Left renal cortex interstitium (tissue), 4 donors: ENCODE measurements around the gene TOR4A. TPM values are rescaled to one million over a fixed set of nuclear protein-coding genes. Genes with fewer than 3 reads are reported as not detected.

ENCODE experiments used
- DNase-seq, 4 donors: peaks; one replicate each; pipeline ENCODE4 v3.0.0-alpha.2; 2013; ENCODE audit warnings: low read depth in 4 of 4, low spot score in 2 of 4, missing footprints in 1 of 4
- polyA plus RNA-seq, 4 donors: library from polyadenylated mRNA; unstranded; fragments of 120-200 nt; gene quantifications; one replicate each; pipeline ENCODE4 v1.2.1, GENCODE V29; 2013; ENCODE audit not compliant: insufficient read length in 4 of 4

Gene TOR4A
- polyA plus RNA-seq, 4 donors, result 3.9 to 8.5 (median 6.3) TPM

DNA sequence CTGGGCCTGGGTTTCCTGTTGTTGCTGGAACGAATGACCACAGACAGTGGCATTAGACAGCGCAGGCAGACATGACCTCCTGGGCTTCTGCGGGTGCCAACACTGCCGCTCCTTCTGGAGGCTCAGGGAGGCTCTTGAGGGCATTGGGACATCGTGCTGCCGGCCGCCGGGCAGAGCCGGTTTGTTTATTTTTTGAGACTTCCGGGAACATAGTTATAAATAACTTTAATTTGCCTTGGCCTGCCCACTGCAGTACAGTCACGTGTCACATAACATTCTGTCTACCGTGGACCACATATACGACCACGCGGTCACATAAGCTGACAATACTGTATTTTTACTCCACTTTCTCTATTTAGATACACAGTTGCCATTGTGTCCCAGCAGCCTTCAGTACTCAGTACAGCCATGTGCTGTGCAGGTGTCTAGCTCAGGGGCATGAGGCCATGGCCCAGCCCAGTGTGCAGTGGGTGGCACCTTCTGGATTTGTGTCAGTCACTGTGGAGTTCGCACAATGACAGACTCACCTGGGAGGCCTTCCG, 8.2 kb upstream of the TOR4A start:
- DNase-seq, result no peak

DNA sequence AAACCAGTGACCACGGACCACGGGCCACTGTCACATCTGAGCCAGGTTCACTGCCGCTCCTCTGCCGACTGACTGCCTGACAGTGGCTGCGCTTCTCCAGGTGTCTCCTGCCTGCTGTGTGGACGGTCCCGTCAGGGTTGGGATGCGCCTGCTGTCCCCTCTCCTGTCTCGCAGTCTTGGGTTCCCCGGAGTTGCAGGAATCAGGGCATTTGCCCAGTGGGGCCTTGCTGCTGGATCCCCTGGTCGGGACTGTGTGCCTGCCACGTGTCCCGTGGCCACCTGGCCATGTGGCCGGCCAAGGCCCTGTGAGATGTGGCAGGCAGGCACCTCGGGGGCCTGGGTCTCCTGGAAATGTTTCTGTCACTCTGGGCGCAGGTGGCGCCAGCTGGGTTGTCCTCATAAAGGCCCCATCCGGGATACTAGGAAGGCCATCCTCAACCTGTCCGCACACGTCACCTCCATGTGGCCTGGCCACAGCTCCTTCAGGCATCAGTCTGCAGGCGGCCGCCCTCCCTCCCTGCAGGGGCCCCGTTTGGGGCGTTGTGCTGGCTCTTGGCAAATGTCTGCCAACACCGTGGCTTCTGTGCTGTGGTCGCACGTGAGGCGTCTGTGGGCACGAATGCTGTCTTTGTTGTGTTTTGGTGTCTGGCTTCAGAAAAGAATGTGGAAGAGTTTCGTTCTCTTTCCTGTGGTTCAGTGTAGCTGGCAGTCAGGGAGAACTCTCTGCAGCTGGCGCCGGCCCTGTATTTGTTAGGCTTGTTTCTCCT, 6.4 kb upstream of the TOR4A start:
- no peak for DNase-seq

DNA sequence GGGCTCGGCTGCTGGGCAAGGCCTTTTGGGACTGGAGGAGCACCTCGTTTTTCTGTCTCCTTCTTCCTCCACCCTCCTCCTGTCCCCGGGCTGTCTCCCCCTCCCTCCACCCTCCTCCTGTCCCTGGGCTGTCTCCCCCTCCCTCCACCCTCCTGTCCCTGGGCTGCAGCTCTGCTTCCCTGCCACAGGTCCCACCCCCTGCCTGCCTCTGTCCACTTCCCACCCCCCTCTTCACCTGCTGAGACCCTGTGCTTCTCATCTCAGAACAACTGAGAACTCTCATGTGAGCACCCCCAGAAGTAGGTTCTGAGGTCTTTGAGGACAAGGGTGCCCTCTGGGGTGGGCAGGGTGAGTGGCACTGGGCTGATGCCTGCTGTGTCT, 5.8 kb upstream of the TOR4A start:
- no peak for DNase-seq

DNA sequence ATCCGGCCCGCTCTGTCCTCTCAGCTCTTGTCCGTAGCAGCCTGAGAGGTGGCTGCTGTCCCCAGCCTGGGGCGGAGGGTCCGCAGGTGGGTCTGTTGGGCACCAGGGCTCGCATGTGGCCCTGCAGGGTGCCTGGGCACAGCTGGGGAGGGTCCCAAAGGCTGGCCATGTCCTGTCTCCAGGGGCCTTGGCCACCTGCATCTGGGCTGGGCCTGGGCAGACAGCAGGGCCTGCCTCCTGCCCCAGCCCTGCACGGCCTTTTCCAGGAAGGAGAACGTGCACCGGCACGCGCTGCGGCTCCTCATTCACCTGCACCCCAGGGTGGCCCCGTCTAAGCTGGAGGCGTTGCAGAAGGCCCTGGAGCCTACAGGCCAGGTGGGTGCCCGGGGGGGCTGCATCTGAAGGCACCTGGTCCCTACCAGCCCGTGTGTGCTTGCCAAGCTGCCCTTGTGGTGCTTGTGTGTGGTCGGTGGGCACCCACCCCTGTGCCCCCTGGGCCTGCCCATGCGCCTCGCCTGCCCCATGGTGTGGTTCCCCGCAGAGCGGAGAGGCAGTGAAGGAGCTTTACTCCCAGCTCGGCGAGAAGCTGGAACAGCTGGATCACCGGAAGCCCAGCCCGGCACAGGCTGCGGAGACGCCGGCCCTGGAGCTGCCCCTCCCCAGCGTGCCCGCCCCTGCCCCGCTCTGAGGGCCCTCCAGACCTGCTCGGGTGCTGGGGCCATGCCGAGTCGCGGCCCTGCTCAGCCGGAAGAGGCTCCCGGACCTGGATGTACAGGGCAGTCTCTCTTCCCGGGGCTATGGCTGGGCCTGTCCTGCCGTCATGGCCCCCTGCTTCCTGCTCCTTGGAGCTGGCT, 5.1 kb upstream of the TOR4A start:
- DNase-seq, result no peak

DNA sequence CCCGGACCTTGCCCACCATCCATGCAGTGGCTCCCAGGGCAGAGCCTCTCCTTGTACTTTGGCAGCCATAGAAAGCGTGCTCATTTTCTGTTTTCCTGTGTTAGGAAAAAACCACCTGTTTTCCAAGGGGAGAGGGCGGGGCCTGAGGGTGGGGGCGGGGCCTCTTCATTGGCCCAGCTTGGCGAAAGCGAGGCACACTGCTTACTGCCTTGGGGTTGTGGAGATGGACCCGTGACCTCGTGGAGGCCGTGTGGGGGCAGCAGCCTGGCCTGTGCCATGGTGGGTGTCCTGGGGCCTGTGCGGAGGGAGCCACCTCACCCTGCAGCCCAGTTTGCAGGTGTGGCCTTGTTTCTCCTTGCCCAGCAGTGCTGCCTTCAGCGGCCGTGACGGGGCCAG, 4.4 kb upstream of the TOR4A start:
- DNase-seq, result no peak

DNA sequence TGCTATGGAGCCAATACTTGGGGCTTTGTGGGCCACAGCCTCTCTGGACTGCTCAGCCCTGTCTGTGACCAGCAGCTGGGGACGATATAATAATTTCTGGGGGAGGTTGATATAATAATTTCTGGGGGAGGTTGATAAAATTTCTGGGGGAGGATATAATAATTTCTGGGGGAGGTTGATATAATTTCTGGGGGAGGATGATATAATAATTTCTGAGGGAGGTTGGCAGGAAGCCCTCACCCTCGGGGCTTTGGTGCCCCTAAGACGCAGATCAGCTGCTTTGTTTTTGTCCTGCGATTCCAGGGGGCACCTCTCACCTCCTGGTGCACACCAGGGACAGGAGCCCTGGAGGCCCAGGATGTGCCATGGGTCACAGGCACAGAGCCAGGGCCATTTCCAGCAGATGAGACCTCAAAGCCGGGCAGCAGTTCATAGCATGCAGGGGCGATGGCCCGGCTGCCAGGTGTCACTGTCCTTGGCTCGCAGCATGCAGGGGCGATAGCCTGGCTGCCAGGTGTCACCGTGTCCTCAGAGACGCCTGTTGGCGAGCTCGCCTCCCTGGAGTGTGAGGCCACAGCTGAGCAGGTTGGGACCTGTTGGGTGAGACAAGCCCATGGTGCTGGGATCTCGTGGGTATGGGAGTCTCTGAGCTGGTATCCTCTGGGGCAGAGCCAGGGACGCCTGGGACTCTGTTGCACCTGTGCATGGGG, 3.8 kb upstream of the TOR4A start:
- no peak for DNase-seq

DNA sequence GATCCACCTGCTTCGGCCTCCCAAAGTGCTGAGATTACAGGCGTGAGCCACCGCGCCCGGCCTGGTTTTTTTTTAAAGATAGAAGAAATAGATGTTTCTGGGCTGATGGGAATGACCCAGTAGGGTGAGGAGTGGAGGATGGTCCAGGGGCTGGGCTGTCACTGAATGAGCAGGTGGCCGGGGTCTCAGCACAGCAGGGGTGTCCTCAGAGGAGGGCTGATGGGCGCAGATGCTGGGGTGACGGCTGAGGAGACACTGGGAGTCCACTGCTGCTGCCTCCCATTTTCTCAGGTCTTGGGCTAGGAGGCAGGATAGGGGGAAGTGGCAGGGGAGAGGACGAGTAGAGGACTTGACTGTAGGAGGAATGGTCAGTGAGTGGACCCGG, 2.3 kb upstream of the TOR4A start:
- DNase-seq, result no peak

DNA sequence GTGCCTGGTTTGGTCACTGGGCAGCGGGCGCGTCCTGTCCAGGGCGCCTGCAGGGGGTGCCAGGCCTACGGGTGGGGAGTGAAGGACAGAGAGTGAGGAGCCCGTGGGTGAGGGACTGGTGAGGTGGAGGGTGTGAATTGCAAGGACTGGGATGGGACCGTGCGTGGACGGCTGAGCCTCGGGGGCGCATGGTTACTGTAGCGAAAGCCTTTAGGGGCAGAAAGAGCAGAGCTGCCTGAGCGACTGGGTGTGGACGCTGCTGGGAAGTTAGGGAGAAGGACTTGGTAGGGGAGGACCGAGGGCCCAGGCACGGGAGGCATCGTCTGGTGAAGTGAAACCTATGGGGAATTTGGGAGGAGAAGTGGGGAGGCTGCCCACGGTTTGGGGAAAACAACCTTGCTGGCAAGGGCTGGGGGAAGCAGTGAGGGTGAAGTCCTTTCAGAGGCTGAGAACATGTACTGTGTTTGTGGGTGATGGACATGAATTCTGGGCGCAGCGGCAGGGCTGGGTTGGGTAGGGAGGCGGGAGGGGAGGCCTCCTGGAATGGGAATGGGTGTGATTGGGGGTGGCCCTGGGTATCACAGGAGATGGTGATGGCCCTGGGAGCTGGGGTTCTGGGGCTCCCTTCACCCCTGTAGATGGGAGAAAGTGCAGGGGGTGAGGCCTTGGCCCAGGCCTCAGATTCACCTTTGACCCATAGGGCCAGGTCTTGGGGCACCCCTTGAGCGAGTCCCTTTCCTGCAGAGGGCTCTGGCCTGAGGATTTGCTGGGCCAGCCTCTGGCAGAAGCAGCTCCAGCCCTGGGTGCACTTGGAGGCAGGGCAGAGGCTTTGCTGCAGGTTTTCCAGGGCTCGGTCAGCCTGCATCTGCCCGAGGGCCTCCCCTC, 1.7 kb upstream of the TOR4A start:
- DNase-seq, result no peak

DNA sequence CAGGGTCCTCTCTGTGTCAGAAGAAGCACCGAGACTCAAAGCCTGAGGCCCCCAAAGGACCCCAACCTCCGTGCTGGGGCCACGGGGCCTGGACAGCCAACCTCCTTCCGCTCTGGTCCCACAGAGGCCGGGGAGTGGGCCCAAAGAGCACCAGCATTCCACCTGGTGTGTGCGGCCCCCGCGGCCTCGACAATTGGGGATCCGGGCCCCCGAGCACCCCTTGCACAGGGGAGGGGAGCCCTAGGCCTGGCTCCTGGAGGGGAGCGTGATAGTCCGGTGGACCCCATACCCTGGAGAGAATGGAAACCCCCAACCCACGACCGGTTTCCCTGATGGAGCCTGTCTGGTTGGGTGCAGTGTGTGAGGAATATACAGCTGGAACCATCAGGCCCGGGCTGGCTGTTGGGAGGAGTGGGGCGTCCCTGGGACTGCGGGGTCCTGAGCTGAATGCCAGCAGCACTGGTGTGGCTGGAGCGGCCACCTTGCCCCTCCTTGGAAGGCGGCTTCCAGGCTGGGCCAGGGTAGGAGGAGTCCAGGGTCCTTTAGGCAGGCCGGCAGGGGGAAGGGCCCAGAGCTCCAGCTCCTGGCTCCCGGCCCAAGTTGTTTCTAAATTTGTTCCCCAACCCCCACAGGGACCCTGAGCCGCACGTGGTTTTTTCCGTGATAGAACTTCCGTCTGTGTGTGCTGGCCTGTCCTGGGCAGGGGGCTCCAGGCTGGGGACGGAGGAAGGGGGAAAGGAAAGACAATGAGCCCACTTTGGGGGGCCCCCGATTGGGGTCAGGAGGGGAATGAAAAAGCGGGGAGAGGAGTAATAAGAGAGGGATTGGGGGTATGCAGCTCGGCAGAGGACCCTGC, 825 bp upstream of the TOR4A start:
- no peak for DNase-seq

DNA sequence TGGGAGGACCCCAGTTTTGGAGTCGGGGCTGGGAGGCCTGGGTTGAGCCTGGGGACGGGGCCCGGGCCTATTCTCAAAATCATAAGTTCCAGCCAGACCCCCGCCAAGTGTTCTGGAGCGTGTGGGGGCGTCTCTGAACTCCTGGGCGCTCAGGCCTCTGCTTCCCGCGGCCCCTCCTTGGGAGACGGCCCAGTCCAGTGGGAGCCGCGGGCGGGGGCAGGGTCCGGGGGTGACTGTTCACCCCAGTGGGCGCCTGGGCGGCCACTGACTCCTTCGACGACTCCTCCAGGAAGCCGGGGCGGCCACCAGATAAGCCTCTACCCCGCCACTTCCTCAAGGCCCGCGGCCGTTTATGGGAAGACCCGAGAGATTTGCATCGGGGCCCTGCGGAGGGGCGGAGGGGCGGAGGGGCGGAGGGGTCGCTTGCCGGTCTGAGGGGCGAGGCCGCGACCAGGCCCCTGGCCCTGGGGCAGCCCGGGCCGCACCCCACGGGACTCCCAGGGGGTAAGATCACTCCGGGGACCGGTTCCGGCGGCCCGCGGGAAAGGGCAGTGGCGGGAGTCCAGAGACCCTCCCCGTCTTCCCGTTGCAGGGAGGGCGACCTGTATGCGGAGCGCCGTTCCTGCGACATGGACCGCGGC, 655 bp downstream of the TOR4A start:
- no peak for DNase-seq

DNA sequence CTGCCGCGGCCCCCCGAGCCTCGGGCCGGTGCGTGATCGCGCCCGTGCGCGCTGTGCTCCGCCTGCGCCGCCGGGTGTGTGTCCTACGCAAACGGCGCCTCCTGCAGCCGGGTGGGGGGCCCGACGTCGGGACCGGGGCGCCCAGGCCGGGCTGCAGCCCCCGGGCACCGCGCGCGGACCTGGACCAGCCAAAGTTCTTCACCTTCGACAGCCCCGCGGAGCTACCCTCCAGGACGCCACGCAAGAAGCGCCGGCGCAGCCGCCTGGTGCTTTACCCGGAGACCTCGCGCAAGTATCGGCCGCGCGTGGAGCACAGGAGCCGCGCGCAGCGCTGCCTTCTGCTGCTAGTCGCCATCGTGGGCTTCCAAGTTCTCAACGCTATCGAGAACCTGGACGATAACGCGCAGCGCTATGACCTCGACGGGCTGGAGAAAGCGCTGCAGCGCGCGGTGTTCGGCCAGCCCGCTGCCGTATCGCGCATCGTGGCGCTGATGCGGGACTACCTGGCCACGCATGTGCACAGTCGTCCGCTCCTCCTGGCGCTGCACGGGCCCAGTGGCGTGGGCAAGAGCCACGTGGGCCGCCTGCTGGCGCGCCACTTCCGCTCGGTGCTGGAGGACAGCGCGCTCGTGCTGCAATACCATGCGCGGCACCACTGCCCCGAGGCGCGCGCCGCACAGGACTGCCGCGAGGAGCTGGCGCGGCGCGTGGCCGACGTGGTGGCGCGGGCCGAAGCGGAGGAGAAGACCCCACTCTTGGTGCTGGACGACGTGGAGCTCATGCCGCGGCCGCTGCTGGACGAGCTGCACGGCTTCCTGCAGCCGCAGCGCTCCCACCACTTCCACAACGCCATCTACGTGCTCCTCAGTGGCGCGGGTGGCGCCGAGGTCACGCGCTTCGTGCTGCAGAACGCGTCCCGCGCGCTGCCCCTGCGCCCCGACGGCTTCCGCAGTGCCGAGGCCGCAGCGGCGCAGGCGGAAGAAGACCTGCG, 1.5 kb downstream of the TOR4A start:
- no peak for DNase-seq

DNA sequence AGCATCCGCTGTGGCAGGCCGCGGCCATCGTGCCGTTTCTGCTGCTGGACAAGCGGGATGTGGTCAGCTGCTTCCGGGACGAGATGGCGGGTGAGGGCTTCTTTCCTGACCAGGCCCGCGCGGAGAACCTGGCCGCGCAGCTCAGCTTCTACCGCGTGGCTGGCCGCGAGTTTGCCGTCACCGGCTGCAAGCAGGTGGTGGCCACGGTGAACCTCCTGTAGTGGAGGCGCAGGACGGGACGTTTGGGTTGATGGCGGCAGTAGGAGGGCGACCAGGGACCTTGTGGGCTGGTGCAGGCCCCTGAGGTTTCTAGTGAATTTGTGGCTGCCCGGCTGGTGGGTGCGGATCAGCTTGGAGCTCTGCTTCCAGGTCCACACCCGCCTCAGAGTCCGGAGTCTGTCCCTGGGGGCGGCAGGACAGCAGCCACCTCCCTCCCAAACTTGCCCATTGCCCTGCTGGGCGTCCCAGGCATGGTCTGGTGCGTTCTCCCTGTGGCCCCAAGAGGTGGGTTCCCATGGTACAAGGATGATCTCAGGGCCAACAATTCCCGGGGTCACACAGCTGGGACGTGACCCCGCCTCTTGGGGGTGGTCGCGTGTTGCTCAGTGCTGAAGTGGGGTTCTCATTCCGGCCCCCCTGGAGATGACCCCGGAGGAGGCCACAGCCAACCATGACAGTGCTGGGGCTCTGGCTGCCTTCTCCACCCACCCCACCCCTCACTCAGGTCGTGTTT, 2.4 kb downstream of the TOR4A start:
- no peak for DNase-seq

DNA sequence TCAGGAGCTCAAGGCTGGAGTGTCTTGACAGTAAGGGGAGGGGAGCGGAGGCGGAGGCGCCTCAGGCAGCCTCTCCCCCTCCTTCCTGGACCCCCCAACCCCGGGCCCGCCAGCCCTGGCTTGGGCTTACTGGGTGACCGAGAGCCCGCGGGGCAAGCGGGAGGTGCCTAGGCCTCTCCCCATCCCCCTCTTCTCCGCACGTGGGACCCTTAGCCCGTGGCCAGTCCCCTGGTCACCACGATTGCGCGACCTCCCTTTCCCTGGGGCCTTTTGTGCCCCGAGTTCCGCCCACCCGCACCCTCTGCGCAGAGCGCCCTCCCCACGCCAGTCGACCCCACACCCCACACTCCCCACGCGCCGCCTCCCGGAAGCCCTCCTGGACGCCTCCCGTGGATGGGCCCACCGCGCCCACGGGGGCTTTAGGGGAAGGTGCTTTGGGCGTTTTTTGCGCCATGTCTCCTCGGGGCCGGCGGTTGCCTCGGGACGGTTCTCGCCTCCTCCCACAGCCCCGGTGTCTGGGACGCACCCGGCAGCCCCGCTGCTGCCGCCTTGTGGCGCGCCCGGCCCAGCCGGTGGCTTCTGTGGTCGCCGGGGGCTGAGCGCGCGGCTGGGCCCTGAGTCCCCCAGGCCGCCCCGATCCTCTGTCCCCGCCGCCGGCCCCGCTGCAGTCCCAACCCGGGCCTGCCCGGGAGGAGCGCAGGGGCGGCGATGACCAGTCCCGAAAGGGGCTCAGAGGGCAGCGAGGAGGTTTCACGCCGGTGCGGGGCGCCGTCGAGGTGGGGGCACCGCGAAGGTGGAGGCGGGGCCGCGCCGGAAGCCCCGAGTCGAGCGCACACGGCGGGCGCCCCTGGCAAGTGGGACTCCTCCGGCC, 3.2 kb downstream of the TOR4A start:
- no peak for DNase-seq

DNA sequence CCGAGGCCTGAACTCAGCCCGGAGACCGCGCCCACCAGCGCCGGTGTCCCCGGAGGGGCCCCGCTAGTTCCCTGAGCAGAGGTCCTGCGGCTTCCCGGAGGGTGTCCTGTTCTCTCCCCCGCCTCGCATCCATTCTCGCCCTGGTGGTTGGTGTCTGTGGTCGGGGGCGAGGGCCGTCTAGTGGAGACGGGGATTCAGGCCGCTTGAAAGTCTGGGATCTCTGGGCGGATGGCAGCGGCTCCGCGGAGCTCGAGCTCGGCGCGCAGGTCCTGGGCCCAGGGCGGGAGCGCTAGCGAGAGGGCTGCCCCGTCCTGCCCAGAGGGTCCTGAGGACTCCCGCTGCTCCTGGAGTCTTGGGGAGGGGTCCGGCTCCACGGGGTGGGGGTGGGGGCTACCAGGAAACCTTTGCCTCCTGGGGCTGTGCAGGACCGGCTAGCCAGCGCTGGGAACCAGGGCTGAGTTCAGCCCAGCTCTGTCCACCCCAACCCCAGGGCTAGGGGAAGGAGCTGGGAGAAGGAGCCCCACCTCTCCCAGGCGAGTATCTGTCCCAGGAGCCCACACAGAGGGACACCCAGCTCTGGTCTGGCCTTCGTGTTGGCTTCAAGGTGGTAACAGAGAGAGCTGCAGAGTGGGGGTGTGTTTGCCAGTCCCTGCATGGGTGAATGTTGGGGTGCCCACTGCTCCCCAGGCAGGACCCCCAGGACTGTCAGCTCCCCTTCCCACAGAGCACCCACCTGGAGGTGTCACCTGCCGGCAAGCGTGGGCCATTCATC, 4.0 kb downstream of the TOR4A start:
- DNase-seq, result no peak

DNA sequence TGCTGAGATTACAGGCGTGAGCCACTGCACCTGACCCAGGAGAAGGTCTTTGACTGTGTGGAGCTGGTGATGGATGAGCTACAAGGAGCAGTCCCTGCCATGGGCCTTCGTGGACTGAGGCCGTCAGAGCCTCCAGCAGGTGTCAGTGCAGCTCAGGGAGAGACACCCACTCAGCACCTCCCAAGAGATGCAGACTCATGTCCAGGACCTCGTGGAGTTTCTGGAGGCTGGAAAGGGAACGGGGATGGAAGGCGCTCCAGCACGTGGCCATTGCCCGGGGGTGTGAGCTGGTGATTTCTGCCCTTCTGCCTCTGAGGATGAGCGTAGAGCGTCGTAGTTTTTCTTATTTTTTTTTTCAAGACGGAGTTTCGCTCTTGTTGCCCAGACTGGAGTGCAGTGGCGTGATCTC, 9.5 kb downstream of the TOR4A start:
- no peak for DNase-seq
